Measurements from ENCODE around the gene CTIF. TPM values are rescaled to one million over a fixed set of nuclear protein-coding genes. Genes with fewer than 3 reads are reported as not detected.

The CTIF gene
- total RNA-seq, 1 donor from 2014 or later, result 54.8 TPM

- H3K4me1 ChIP-seq, result peaks cover 47% of the 10 kb centered on the region
- no peak overlapping the region for H3K27ac ChIP-seq
- H3K9me3 ChIP-seq, result no peaks in the 10 kb centered on the region
- H3K27me3 ChIP-seq (ENCODE audit: low read depth), result no peaks in the 10 kb centered on the region
- TF ChIP-seq CTCF (IDR thresholded peaks at IDR 0.05), result no peak
- intact Hi-C loops (cut with DNase I), result no loop called here
- H3K36me3 ChIP-seq, result no peaks in the 10 kb centered on the region
- no peak for DNase-seq
- no peak overlapping the region for H3K4me3 ChIP-seq
- no peak for ATAC-seq
These were observed 144.8 kb downstream of the CTIF start for GRCh38 chr18:48683661-48684060.

- TF ChIP-seq CTCF (IDR thresholded peaks at IDR 0.05), result no peak
- Histone ChIP-seq H3K27me3 (ENCODE audit: low read depth) (no peaks in the 10 kb centered on the region), H3K4me3 (no peak overlapping the region), H3K9me3 (no peaks in the 10 kb centered on the region), H3K36me3 (no peaks in the 10 kb centered on the region), H3K4me1 (peaks cover 21% of the 10 kb centered on the region), H3K27ac (no peak overlapping the region)
- intact Hi-C loops (cut with DNase I), result no loop called here
- ATAC-seq (peak in 1 of 2 donors; percentile 31), DNase-seq (no peak)
These were observed 148.7 kb downstream of the CTIF start for GRCh38 chr18:48687346-48688042.

- no peak for TF ChIP-seq CTCF (IDR thresholded peaks at IDR 0.05)
- Histone ChIP-seq H3K27ac (no peak overlapping the region), H3K36me3 (no peaks in the 10 kb centered on the region), H3K27me3 (ENCODE audit: low read depth) (no peaks in the 10 kb centered on the region), H3K4me1 (peaks cover 21% of the 10 kb centered on the region), H3K4me3 (no peak overlapping the region), H3K9me3 (no peaks in the 10 kb centered on the region)
- no peak for ATAC-seq
- intact Hi-C loops (cut with DNase I), result no loop called here
- DNase-seq, result no peak
These were observed 150.1 kb downstream of the CTIF start for GRCh38 chr18:48688961-48689360.

GRCh38 chr18:48689548-48689947, 150.7 kb downstream of the CTIF start:
- intact Hi-C loops (cut with DNase I), result no loop called here
- H3K4me1 ChIP-seq, result peaks cover 21% of the 10 kb centered on the region
- ATAC-seq, result no peak
- no peaks in the 10 kb centered on the region for H3K36me3 ChIP-seq
- no peak for TF ChIP-seq CTCF (IDR thresholded peaks at IDR 0.05)
- H3K27me3 ChIP-seq (ENCODE audit: low read depth), result no peaks in the 10 kb centered on the region
- no peaks in the 10 kb centered on the region for H3K9me3 ChIP-seq
- no peak overlapping the region for H3K27ac ChIP-seq
- no peak overlapping the region for H3K4me3 ChIP-seq
- no peak for DNase-seq

- intact Hi-C loops (cut with DNase I), result no loop called here
- no peak for DNase-seq
- H3K4me3 ChIP-seq, result no peak overlapping the region
- H3K36me3 ChIP-seq, result no peaks in the 10 kb centered on the region
- H3K27ac ChIP-seq, result no peak overlapping the region
- TF ChIP-seq CTCF (IDR thresholded peaks at IDR 0.05), result no peak
- no peaks in the 10 kb centered on the region for H3K27me3 ChIP-seq (ENCODE audit: low read depth)
- no peak for ATAC-seq
- no peaks in the 10 kb centered on the region for H3K9me3 ChIP-seq
- H3K4me1 ChIP-seq, result peaks cover 21% of the 10 kb centered on the region
These were observed 151.7 kb downstream of the CTIF start for GRCh38 chr18:48690494-48690893.
